Measurements from ENCODE around the gene MBTPS1.

DNA sequence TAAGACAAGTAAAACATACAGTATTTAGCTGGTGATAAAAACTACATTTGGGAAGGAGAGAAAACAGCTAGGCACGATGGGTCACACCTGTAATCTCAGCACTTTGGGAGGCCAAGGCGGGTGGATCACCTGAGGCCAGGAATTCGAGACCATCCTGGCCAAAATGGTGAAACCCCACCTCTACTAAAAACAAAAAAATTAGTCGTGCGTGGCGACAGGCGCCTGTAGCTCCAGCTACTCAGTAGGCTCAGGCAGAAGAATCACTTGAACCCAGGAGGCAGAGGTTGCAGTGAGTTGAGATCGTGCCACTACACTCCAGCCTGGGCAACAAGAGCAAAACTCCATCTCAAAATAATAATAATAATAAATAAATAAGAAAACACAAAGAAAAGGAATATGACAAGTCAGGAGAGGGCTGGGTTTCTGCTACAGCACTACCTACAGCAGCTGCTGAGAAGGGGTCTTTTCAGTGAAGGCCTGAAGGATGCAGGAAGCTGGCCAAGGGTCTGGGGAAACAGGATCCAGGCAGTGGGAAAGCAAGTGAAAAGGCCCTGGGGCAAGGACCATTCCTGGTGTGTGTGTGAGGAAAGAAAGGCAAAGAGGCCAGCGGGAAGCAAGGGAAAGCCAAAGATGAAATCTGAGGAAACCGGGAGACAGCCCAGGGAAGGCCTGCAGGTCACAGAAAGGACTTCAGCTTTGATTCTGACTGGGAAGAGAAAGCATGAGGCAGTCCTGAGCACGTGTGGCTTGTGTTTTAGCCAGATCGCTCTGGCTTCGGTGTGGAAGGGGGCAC lies 10.6 kb downstream of the MBTPS1 start:
- TF ChIP-seq, protein P1, sequence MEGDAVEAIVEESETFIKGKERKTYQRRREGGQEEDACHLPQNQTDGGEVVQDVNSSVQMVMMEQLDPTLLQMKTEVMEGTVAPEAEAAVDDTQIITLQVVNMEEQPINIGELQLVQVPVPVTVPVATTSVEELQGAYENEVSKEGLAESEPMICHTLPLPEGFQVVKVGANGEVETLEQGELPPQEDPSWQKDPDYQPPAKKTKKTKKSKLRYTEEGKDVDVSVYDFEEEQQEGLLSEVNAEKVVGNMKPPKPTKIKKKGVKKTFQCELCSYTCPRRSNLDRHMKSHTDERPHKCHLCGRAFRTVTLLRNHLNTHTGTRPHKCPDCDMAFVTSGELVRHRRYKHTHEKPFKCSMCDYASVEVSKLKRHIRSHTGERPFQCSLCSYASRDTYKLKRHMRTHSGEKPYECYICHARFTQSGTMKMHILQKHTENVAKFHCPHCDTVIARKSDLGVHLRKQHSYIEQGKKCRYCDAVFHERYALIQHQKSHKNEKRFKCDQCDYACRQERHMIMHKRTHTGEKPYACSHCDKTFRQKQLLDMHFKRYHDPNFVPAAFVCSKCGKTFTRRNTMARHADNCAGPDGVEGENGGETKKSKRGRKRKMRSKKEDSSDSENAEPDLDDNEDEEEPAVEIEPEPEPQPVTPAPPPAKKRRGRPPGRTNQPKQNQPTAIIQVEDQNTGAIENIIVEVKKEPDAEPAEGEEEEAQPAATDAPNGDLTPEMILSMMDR (IDR thresholded peaks at IDR 0.05), result no peak
- TF ChIP-seq ZNF263 (CRISPR knock-in tag; IDR thresholded peaks at IDR 0.05; ENCODE audit: low read depth) (no peak), ZNF317 (CRISPR knock-in tag; IDR thresholded peaks at IDR 0.05; ENCODE audit: borderline replicate concordance, low read depth) (no peak), ZNF416 (CRISPR knock-in tag; IDR thresholded peaks at IDR 0.05) (no peak), GRHL2 (CRISPR knock-in tag; IDR thresholded peaks at IDR 0.05; ENCODE audit: insufficient replicate concordance, severe bottlenecking) (no peak), SP1 (CRISPR knock-in tag; conservative IDR thresholded peaks at IDR 0.05) (no peak)
- TF ChIP-seq, protein P2, sequence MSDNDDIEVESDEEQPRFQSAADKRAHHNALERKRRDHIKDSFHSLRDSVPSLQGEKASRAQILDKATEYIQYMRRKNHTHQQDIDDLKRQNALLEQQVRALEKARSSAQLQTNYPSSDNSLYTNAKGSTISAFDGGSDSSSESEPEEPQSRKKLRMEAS (CRISPR knock-in tag; IDR thresholded peaks at IDR 0.05), result no peak
- TF ChIP-seq, protein P3, sequence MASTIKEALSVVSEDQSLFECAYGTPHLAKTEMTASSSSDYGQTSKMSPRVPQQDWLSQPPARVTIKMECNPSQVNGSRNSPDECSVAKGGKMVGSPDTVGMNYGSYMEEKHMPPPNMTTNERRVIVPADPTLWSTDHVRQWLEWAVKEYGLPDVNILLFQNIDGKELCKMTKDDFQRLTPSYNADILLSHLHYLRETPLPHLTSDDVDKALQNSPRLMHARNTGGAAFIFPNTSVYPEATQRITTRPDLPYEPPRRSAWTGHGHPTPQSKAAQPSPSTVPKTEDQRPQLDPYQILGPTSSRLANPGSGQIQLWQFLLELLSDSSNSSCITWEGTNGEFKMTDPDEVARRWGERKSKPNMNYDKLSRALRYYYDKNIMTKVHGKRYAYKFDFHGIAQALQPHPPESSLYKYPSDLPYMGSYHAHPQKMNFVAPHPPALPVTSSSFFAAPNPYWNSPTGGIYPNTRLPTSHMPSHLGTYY (CRISPR knock-in tag; IDR thresholded peaks at IDR 0.05), result no peak
